SHP77 treated with DMSO at 0.1 percent for 48 hours (cell line): ENCODE results near the gene PLAAT5.

ENCODE experiments used
- DNase-seq: peaks from one replicate; lab custom pipeline; 2025; lab: John Stamatoyannopoulos, UW

PLAAT5 gene

GRCh38 chr11:63512816-63513215 is 21.8 kb upstream of the PLAAT5 start:
- no peak for DNase-seq

GRCh38 chr11:63511048-63511748 is 20.2 kb upstream of the PLAAT5 start:
- no peak for DNase-seq

GRCh38 chr11:63510360-63511047 is 19.5 kb upstream of the PLAAT5 start:
- no peak for DNase-seq

- no peak for DNase-seq
Observed at GRCh38 chr11:63508745-63509144, 17.8 kb upstream of the PLAAT5 start.

GRCh38 chr11:63508009-63508408 is 17.0 kb upstream of the PLAAT5 start:
- no peak for DNase-seq

GRCh38 chr11:63507511-63507910 is 16.5 kb upstream of the PLAAT5 start:
- no peak for DNase-seq

- no peak for DNase-seq
Observed at GRCh38 chr11:63506876-63507275, 15.9 kb upstream of the PLAAT5 start.

GRCh38 chr11:63505857-63506528 is 15.0 kb upstream of the PLAAT5 start, which contains the start of gene LGALS12:
TSS of gene LGALS12 (plus strand) at chr11:63506084. CDS start at chr11:63506459, 375 bp downstream.
- no peak for DNase-seq

- DNase-seq: no peak
Observed at GRCh38 chr11:63504933-63505586, 14.1 kb upstream of the PLAAT5 start.

- DNase-seq: no peak
Observed at GRCh38 chr11:63504054-63504453, 13.1 kb upstream of the PLAAT5 start.

GRCh38 chr11:63503492-63503891 is 12.5 kb upstream of the PLAAT5 start:
- no peak for DNase-seq

GRCh38 chr11:63502252-63502820 is 11.4 kb upstream of the PLAAT5 start:
- DNase-seq: no peak

- DNase-seq: no peak
Observed at GRCh38 chr11:63501236-63501635, 10.3 kb upstream of the PLAAT5 start.

- no peak for DNase-seq
Observed at GRCh38 chr11:63499874-63500273, 8.9 kb upstream of the PLAAT5 start.

- no peak for DNase-seq
Observed at GRCh38 chr11:63494975-63495374, 4.0 kb upstream of the PLAAT5 start.

- no peak for DNase-seq
Observed at GRCh38 chr11:63493127-63493526, 2.2 kb upstream of the PLAAT5 start.

GRCh38 chr11:63492441-63492840 is 1.5 kb upstream of the PLAAT5 start:
- DNase-seq: no peak

GRCh38 chr11:63491636-63492372 is 837 bp upstream of the PLAAT5 start:
- no peak for DNase-seq

GRCh38 chr11:63491240-63491587 is 247 bp upstream of the PLAAT5 start:
- no peak for DNase-seq

GRCh38 chr11:63489879-63490278 is 1.1 kb downstream of the PLAAT5 start:
- no peak for DNase-seq

- no peak for DNase-seq
Observed at GRCh38 chr11:63488789-63489188, 2.2 kb downstream of the PLAAT5 start.

GRCh38 chr11:63485777-63486176 is 5.2 kb downstream of the PLAAT5 start:
- DNase-seq: no peak
